HUDEP-2 (cell line): Measurements from ENCODE around the gene ETFB.

ENCODE experiments used
- DNase-seq, 76 experiments: peaks; one replicate each; lab custom pipeline; 2025; ENCODE audit not compliant: unreplicated experiment in 76 of 76; lab: John Stamatoyannopoulos, UW

Gene ETFB

GRCh38 chr19:51331193-51331592 is 35.0 kb downstream of the ETFB start:
- no peak for DNase-seq

DNA sequence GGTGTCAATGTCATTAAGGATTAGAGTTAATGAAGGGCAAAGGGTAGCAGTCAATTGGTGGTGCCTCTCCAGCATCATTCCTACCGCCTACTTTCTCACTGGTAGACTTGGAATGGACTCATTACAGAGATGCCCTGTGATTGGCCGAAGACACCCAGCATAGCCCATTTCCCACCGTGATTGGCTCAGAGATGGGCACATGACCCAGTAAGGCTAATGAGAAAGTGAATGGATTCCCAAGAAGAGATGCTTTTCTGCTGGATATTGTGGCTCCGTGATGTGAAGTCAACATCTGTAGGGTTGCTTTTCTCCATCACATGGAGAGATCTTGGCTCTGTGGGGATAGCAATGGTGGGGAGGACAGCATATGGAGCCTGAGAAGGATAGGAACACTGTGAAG is 35.8 kb downstream of the ETFB start:
- DNase-seq = no peak

DNA sequence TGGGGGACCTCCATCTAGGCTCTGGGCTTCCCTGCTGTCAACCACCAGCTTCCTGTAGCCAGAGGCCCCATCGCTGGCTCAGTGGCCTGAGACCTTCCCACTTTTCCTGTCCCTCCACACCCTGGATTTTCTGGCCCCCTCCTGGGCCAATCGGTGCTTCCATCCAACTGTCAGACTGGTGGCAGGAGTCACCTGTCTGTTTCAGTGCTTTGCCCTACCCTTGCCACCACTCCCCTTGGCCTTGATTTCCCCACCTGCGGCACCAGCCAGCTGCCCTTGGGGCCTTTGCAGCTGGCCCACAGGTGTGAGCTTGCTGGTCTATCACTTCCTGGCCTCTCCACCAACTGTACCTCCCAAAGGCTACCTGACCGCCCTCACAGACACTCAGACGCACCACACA is 36.8 kb downstream of the ETFB start:
- no peak for DNase-seq

DNA sequence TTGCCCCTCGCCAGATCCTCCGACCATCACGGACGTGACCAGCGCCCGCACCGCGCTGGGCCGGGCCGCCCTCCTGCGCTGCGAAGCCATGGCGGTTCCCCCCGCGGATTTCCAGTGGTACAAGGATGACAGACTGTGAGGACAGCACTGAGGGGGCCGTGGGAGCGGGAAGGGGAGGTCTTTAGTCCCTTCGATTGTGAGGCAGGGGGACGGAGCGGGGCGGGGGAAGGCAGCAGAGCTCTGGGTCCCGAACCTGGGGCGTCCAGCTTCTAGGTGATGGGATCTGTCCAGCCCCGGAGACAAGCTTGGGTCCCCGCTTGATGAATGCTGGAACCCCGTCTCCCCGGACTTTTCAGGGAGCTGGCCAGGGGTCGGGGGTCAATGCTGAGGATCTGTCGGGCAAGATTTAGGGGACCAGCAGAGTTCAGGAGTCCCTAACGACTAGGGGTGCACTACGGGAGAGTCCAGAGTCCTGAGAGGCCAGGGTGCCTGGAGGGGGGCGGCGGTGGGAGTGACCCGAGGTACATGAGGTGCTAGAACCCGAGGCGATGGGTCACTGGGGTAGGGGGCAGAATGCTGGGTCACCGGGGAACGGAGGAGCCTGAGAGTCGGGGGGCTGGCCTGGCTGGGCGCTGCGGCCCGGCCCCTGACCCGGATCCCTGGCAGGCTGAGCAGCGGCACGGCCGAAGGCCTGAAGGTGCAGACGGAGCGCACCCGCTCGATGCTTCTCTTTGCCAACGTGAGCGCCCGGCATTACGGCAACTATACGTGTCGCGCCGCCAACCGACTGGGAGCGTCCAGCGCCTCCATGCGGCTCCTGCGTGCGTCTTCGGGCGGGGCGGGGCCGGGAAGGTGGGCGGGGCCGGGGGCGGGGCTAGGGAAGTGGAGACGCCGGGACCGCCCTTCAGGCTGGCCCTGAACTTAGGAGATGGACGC is 38.9 kb downstream of the ETFB start:
- peak in 71 of 76 experiments; percentile 24 to 90 (median 73) for DNase-seq

DNA sequence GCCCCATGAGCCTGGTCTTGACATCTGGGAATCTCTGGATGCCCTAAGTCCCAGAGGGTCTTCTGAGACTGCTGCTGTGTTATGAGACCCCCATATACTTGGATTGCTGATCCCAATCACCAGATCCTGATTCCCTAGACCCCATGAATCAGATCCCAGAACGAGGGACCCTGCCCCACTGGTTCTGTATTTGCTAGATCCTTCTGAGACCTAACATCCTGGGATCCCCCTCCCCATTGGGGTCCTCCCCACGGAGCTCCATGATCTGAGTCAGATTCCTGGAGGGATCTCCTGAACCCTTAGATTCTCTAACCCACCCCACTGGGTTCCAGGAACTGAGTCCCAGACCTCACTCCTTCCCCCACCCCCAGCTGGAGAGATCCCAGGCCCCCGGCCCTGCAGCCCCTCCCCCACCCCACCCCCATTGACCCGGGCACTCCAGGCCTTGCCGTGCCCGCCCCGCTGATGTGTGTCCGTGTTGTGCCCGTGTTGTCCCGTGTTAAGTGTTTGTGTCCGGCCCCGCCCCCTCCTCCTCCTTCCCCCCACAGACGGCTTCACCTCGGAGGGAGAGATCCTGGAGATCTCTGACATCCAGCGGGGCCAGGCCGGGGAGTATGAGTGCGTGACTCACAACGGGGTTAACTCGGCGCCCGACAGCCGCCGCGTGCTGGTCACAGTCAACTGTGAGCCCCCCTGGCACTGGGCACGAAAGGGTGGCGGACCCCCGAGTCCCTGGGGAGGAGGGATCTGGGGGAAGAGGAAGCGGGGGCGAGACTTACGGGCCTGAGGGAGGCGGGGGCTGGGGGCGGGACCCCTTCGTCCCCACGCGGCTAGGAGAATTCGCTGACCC is 39.7 kb downstream of the ETFB start:
- DNase-seq = no peak

- DNase-seq = no peak
These were observed 40.8 kb downstream of the ETFB start for GRCh38 chr19:51325161-51325976.

- no peak for DNase-seq
These were observed 42.1 kb downstream of the ETFB start for GRCh38 chr19:51324167-51324481.

DNA sequence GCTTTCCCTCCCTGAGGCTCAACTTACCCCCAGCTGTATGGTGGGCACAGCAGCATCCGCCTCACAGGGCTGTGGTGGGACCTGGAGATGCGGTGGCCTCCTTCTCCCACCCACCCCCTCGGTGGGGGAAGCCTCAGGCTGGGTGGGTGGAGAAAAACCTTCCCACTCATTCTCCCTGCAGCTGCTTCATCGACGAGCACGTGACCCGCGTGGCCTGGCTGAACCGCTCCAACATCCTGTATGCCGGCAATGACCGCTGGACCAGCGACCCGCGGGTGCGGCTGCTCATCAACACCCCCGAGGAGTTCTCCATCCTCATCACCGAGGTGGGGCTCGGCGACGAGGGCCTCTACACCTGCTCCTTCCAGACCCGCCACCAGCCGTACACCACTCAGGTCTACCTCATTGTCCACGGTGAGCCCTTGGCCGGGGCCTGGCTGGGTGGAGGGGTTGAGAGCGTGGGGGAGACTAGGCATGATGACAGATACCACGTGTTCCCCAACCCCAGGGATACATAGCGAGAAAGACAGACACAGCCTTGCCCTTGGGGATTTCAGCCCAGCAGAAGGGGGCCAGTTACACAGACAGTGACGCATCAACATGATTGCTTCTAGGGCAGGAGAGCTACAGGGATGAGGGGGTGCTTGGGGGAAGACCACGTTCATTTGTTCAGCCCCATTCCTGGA is 42.6 kb downstream of the ETFB start:
- no peak for DNase-seq

GRCh38 chr19:51321799-51322198 is 44.4 kb downstream of the ETFB start:
- no peak for DNase-seq

- DNase-seq = peak in 23 of 76 experiments; percentile 9 to 73 (median 38)
These were observed 45.9 kb downstream of the ETFB start for GRCh38 chr19:51320280-51320657.

- DNase-seq = no peak
These were observed 46.4 kb downstream of the ETFB start for GRCh38 chr19:51319649-51320279.

DNA sequence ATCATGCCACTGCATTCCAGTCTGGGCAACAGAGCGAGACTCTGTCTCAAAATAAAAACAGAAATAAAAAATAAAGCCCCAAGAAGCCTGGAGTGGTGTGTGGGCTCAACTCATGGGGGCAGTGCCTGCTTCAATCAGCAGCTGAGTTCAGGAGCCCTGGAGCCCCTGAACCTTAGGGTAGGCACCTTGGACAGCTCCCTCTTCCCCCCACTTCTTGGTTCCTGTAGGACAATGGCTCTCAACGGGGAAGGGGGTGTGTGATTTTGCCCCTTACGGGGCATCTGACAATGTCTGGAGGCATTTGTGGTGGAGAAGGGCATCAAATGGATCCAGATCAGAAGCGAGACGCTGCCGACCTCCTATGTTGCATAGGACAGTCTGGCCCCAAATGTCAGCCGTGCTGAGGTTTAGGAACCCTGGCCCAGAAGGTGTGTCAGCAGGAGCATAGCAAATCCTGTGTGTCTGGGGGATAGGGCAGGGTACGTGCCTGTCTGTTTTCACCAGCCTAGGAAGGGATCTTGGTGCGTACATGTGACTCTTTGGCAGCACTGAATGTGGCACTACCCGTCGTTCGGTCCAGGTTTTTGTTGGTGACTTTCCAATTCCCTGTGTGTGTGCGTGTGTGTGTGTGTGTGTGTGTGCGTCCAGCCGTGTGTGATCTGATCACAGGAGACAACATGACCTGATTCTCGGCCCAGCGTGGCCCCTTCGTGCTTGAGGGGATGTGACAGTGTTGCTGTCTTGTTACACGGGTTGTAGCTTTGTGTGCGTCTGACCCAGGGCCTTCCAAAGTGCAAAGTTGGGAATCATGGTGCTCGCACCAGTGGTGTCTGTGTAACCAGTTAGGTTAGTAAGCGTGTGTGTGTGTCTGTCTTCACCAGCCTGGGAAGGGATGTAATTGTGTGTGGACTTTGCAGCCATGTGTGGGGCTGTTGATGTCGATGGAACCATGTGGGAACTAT is 47.2 kb downstream of the ETFB start:
- DNase-seq = peak in 4 of 76 experiments; percentile 5 to 20 (median 12)

GRCh38 chr19:51317968-51318367 is 48.2 kb downstream of the ETFB start:
- no peak for DNase-seq

DNA sequence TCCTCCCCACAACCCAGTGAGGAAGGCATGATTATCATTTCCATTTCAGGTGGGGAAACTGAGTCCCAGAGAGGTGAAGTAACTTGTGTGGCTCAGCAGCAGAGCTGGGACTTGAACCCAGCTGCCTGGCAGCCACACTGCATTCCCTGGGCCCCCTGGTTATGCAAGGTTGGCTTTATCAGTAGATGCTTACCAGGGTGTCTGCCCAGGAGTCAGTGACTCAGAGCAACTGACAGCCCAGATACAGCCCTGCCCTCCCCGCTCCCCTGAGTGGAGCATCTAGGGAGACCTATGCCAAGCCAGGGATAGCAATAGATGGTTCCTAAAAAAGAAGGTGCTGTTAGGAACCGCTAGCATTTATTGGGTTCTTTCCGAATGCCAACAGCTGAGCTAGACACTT is 48.8 kb downstream of the ETFB start:
- DNase-seq = peak in 71 of 76 experiments; percentile 20 to 85 (median 65)

DNA sequence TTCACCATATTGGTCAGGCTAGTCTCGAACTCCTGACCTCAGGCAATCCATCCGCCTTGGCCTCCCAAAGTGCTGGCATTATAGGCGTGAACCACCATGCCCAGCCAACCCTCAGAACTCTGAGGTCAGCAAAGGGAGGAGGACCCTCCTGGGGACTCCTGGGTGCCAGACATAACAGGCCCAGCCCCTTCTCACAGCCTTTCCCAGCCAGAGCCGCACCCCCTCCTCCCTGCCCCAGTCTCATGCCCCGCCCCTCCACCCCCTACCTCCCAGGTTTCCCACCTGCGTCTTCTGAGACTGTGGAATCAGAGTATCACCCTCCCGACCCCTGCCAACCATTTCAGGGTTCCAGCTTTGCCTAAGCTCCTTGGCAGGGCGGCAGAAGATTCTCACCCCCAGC is 49.5 kb downstream of the ETFB start:
- DNase-seq = no peak

- no peak for DNase-seq
These were observed 54.6 kb downstream of the ETFB start, which contains the start of gene IGLON5 for GRCh38 chr19:51311351-51312257. Gene IGLON5 (plus strand): TSS chr19:51311644. CDS start chr19:51311848, 204 bp downstream.

GRCh38 chr19:51305479-51305878 is 60.7 kb downstream of the ETFB start:
- DNase-seq = no peak

GRCh38 chr19:51301266-51301665 is 64.9 kb downstream of the ETFB start:
- DNase-seq = no peak
